Neural crest cell (in vitro differentiated cells): ENCODE results near the gene DENND1A. TPM values are rescaled to one million over a fixed set of nuclear protein-coding genes. Genes with fewer than 3 reads are reported as not detected.

ENCODE experiments used
- DNase-seq: peaks from one replicate; pipeline ENCODE4 v3.0.0; 2021; ENCODE audit warnings: low read depth, mixed read lengths, low spot score
- H3K27ac Mint-ChIP-seq: one replicate; pipeline ENCODE4 v1.8.0; 2021; ENCODE audit warnings: mild to moderate bottlenecking, mixed read lengths; ENCODE audit not compliant: unreplicated experiment
- H3K27me3 Mint-ChIP-seq: 2 replicates; pipeline ENCODE4 v1.8.0; 2021; ENCODE audit warnings: low read depth, mild to moderate bottlenecking, mixed read lengths
- H3K36me3 Mint-ChIP-seq: 2 replicates; pipeline ENCODE4 v1.8.0; 2021; ENCODE audit warnings: low read depth, mild to moderate bottlenecking, mixed read lengths
- H3K4me1 Mint-ChIP-seq: 2 replicates; pipeline ENCODE4 v1.8.0; 2021; ENCODE audit warnings: mixed read lengths
- H3K4me3 Mint-ChIP-seq: one replicate; pipeline ENCODE4 v1.8.0; 2021; ENCODE audit warnings: mild to moderate bottlenecking, mixed read lengths
- H3K9me3 Mint-ChIP-seq: 2 replicates; pipeline ENCODE4 v1.8.0; 2021; ENCODE audit warnings: mixed read lengths
- CTCF ChIP-seq: fragments of 200-600 bp; sonication (generic); conservative IDR thresholded peaks from 2 replicates; pipeline ENCODE4 v1.5.0; 2021; ENCODE audit warnings: antibody characterized with exemption, mild to moderate bottlenecking
- total RNA-seq: library from RNA; stranded (reverse); gene quantifications from 2 replicates; pipeline ENCODE4 v1.2.1, GENCODE V29; 2021

Gene DENND1A
- total RNA-seq, 1 donor from 2014 or later = 17.8 TPM

GRCh38 chr9:123773783-123774182, 156.1 kb downstream of the DENND1A start:
- H3K4me1 Mint-ChIP-seq = peaks cover 27% of the 10 kb centered on the region
- peaks cover 2% of the 10 kb centered on the region for H3K27me3 Mint-ChIP-seq
- H3K36me3 Mint-ChIP-seq = no peaks in the 10 kb centered on the region
- DNase-seq = no peak
- no peak overlapping the region for H3K4me3 Mint-ChIP-seq
- H3K27ac Mint-ChIP-seq = no peak overlapping the region
- no peaks in the 10 kb centered on the region for H3K9me3 Mint-ChIP-seq
- no peak for TF ChIP-seq CTCF

GRCh38 chr9:123772967-123773366, 157.0 kb downstream of the DENND1A start:
- Mint-ChIP-seq H3K9me3 (no peaks in the 10 kb centered on the region), H3K36me3 (no peaks in the 10 kb centered on the region), H3K27ac (no peak overlapping the region), H3K27me3 (peaks cover 2% of the 10 kb centered on the region), H3K4me3 (no peak overlapping the region), H3K4me1 (peaks cover 24% of the 10 kb centered on the region)
- TF ChIP-seq CTCF = no peak
- no peak for DNase-seq

- Mint-ChIP-seq H3K27me3 (peaks cover 2% of the 10 kb centered on the region), H3K4me3 (no peak overlapping the region), H3K4me1 (peaks cover 19% of the 10 kb centered on the region), H3K27ac (no peak overlapping the region), H3K9me3 (no peaks in the 10 kb centered on the region), H3K36me3 (no peaks in the 10 kb centered on the region)
- TF ChIP-seq CTCF = no peak
- no peak for DNase-seq
Observed at GRCh38 chr9:123772374-123772773, 157.6 kb downstream of the DENND1A start.

- TF ChIP-seq CTCF = no peak
- Mint-ChIP-seq H3K27ac (no peak overlapping the region), H3K9me3 (no peaks in the 10 kb centered on the region), H3K27me3 (peaks cover 2% of the 10 kb centered on the region), H3K36me3 (no peaks in the 10 kb centered on the region), H3K4me1 (peaks cover 12% of the 10 kb centered on the region), H3K4me3 (no peak overlapping the region)
- no peak for DNase-seq
Observed at GRCh38 chr9:123771690-123772089, 158.2 kb downstream of the DENND1A start.

GRCh38 chr9:123769719-123770118, 160.2 kb downstream of the DENND1A start:
- Mint-ChIP-seq H3K9me3 (no peaks in the 10 kb centered on the region), H3K27ac (no peak overlapping the region), H3K4me1 (no peaks in the 10 kb centered on the region), H3K27me3 (no peaks in the 10 kb centered on the region), H3K36me3 (no peaks in the 10 kb centered on the region), H3K4me3 (no peak overlapping the region)
- DNase-seq = no peak
- TF ChIP-seq CTCF = no peak
